NT2/D1 (cell line): Measurements from ENCODE around the gene SHISA6.
A peak's percentile ranks its signal among the peaks of the same experiment; 100 is the strongest.

Source experiments
- DNase-seq: peaks from one replicate; pipeline ENCODE4 v3.0.0-alpha.2; 2011; ENCODE audit warnings: low read depth, low spot score
- H3K27me3 ChIP-seq: 2 replicates; pipeline ENCODE4 v1.6.0; 2011; ENCODE audit warnings: mild to moderate bottlenecking; ENCODE audit not compliant: insufficient read length, insufficient read depth
- H3K36me3 ChIP-seq: 2 replicates; pipeline ENCODE4 v1.6.1; 2011; ENCODE audit warnings: mild to moderate bottlenecking, low read length, mixed read lengths; ENCODE audit not compliant: insufficient read depth, insufficient read length
- H3K4me1 ChIP-seq: 2 replicates; pipeline ENCODE4 v1.5.1; 2011; ENCODE audit not compliant: insufficient read depth, insufficient read length
- H3K4me3 ChIP-seq: 2 replicates; pipeline ENCODE4 v1.5.1; 2011; ENCODE audit warnings: low read depth; ENCODE audit not compliant: insufficient read length
- H3K9ac ChIP-seq: 2 replicates; pipeline ENCODE4 v1.6.0; 2011; ENCODE audit warnings: low read depth; ENCODE audit not compliant: insufficient read length
- H3K9me3 ChIP-seq: 2 replicates; pipeline ENCODE4 v1.5.1; 2011; ENCODE audit warnings: mild to moderate bottlenecking, low read length; ENCODE audit not compliant: insufficient read depth
- SUZ12 ChIP-seq: IDR thresholded peaks from 2 replicates; pipeline ENCODE4 v1.6.1; 2011; ENCODE audit not compliant: insufficient read length, insufficient read depth; ENCODE audit errors: extremely low read depth
- YY1 ChIP-seq: IDR thresholded peaks from 2 replicates; pipeline ENCODE4 v1.6.1; 2011; ENCODE audit not compliant: insufficient read length, insufficient read depth
- ZNF274 ChIP-seq: IDR thresholded peaks from 2 replicates; pipeline ENCODE4 v1.6.1; 2011; ENCODE audit warnings: mild to moderate bottlenecking, low read depth, low read length

The SHISA6 gene

DNA sequence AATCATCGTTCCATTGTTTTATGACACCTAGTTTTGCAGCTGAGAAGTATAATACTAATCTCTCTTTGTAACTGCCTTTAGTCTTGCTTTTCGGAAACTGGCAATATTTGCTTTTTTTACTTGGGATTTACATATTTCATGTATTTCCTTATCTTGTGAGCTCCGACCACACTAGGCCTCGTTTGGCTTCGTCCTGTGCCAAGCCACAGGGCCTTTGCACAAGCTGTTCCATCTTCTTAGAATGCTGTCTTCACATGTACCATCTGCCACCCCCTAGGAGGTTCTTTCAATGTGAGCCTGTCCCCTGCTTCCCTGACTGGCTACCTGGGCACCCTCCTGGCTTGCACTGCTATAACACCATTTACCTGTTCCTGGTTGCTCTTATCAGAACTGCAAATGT, 77.2 kb downstream of the SHISA6 start:
- H3K9ac ChIP-seq = no peak overlapping the region
- TF ChIP-seq SUZ12 (no peak), YY1 (no peak), ZNF274 (no peak)
- no peaks in the 10 kb centered on the region for H3K36me3 ChIP-seq
- no peak for DNase-seq
- H3K9me3 ChIP-seq = no peaks in the 10 kb centered on the region
- H3K4me1 ChIP-seq = no peaks in the 10 kb centered on the region
- no peaks in the 10 kb centered on the region for H3K27me3 ChIP-seq
- no peak overlapping the region for H3K4me3 ChIP-seq

GRCh38 chr17:11319894-11320293, 78.9 kb downstream of the SHISA6 start:
- Histone ChIP-seq H3K4me3 (no peak overlapping the region), H3K9me3 (no peaks in the 10 kb centered on the region), H3K36me3 (no peaks in the 10 kb centered on the region), H3K4me1 (no peaks in the 10 kb centered on the region), H3K9ac (no peak overlapping the region), H3K27me3 (no peaks in the 10 kb centered on the region)
- no peak for DNase-seq
- TF ChIP-seq YY1 = no peak
- TF ChIP-seq SUZ12 = no peak
- TF ChIP-seq ZNF274 = no peak

DNA sequence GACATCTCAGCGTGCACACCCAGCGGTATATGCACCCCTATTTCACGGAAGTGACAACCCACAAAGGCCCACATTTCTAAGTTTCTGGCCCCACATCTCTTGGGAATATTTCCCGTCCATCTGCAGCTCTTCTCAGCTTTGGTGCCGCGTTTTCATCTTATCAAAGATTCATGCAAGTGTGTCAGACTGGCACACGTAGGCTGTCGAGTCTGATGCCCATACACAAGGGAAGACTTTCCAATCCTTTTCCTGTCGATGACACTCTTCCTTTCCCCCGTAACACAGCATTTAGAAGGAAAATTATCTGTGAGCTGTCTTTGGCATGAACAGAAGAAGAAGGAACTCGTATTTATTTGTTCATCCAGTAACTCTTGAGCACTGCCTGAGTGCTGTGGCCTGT, 83.0 kb downstream of the SHISA6 start:
- DNase-seq = no peak
- no peak for TF ChIP-seq SUZ12
- no peak for TF ChIP-seq ZNF274
- no peak for TF ChIP-seq YY1
- Histone ChIP-seq H3K4me1 (no peaks in the 10 kb centered on the region), H3K36me3 (no peaks in the 10 kb centered on the region), H3K4me3 (no peak overlapping the region), H3K9ac (no peak overlapping the region), H3K27me3 (no peaks in the 10 kb centered on the region), H3K9me3 (no peaks in the 10 kb centered on the region)

DNA sequence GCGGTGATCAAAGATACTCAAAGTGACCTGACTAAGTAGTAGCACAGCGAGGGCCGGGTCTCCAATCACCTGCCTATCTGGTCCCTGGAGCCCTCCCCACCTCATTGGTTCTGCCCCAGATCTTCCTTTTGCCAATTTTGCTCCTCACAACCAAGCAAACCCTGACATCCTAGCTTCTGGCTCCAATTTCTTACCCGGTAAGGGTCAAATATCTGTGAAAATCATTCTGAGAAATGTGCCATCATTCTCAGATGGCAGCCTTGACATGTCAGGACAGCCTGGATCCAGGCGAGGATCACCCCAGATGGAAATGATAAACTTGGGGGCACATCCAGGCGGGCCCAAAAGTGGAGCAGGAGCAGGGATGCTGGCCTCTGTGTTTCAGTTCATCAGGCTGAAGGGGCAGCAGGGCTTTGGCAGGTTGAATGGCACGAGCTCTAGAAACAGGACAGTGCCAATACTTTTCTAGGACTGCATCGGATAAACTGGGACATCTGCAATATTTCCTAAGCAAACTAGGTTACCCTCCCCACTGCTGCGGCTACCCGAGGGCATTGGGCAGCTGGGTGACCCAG, 83.9 kb downstream of the SHISA6 start:
- no peak overlapping the region for H3K4me3 ChIP-seq
- TF ChIP-seq SUZ12 (no peak), YY1 (no peak), ZNF274 (no peak)
- no peak overlapping the region for H3K9ac ChIP-seq
- no peak for DNase-seq
- H3K27me3 ChIP-seq = no peaks in the 10 kb centered on the region
- H3K9me3 ChIP-seq = no peaks in the 10 kb centered on the region
- H3K4me1 ChIP-seq = no peaks in the 10 kb centered on the region
- no peaks in the 10 kb centered on the region for H3K36me3 ChIP-seq

GRCh38 chr17:11326492-11326891, 85.5 kb downstream of the SHISA6 start:
- Histone ChIP-seq H3K4me3 (no peak overlapping the region), H3K27me3 (no peaks in the 10 kb centered on the region), H3K9ac (no peak overlapping the region), H3K4me1 (no peaks in the 10 kb centered on the region), H3K9me3 (no peaks in the 10 kb centered on the region), H3K36me3 (no peaks in the 10 kb centered on the region)
- DNase-seq = no peak
- TF ChIP-seq ZNF274 (no peak), SUZ12 (no peak), YY1 (no peak)

DNA sequence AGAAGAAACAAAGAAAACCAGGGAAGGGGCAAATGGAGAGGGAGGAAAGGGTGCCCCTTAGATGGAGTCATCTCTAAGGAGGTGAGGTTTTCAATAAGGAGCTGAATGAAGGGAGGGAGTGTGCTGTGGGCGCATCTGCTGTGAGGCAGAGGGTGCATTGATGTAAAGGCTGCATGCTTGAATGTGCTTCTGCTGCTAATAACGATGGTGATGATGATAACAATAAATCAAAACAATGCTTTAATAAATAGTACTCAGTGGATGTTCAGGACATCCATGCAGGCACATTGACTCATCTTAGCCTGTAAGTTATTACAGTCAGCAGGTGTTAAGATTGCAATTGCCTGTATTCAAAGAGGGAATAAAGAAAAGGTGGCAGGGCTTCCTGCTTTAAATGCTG, 87.8 kb downstream of the SHISA6 start:
- TF ChIP-seq ZNF274 = no peak
- TF ChIP-seq SUZ12 = no peak
- no peak for TF ChIP-seq YY1
- Histone ChIP-seq H3K4me1 (peaks cover 5% of the 10 kb centered on the region), H3K27me3 (no peaks in the 10 kb centered on the region), H3K4me3 (no peak overlapping the region), H3K36me3 (no peaks in the 10 kb centered on the region), H3K9me3 (no peaks in the 10 kb centered on the region), H3K9ac (no peak overlapping the region)
- no peak for DNase-seq

- H3K36me3 ChIP-seq = no peaks in the 10 kb centered on the region
- no peak overlapping the region for H3K9ac ChIP-seq
- peaks cover 5% of the 10 kb centered on the region for H3K4me1 ChIP-seq
- H3K27me3 ChIP-seq = no peaks in the 10 kb centered on the region
- no peak overlapping the region for H3K4me3 ChIP-seq
- no peak for TF ChIP-seq SUZ12
- no peak for TF ChIP-seq YY1
- TF ChIP-seq ZNF274 = no peak
- H3K9me3 ChIP-seq = no peaks in the 10 kb centered on the region
- no peak for DNase-seq
Observed at GRCh38 chr17:11330006-11330405, 89.0 kb downstream of the SHISA6 start.

DNA sequence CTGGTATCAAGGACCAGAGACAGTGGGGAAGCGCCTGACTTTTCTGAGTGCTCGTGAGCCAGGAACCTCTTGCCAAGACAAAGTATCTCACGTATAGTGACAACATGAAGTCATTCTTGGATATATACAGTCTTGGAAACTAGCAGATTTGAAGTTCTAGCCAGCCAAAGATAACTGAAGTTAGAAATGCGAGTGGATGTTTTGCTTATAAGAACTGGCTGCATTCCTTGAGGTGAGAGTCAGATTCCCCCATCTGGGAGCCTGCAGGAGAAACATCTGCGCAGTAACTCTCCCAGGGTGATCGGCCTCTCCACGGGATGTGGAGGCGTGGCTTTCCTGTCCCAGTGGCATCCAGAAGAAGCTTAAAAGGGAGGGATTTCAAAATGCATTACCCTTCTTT, 89.8 kb downstream of the SHISA6 start:
- H3K4me3 ChIP-seq = no peak overlapping the region
- no peaks in the 10 kb centered on the region for H3K27me3 ChIP-seq
- no peak for TF ChIP-seq SUZ12
- no peaks in the 10 kb centered on the region for H3K36me3 ChIP-seq
- no peak overlapping the region for H3K9ac ChIP-seq
- H3K4me1 ChIP-seq = peaks cover 5% of the 10 kb centered on the region
- no peaks in the 10 kb centered on the region for H3K9me3 ChIP-seq
- DNase-seq = peak; percentile 48
